NT2/D1 (cell line): ENCODE data around the gene ZBTB44.
"Not testable (repeated sequence)": the region's sequence is repeated elsewhere in the genome, so short reads cannot be mapped to it uniquely, and the experiment has no call there.

Experiments
- DNase-seq: peaks from one replicate; pipeline ENCODE4 v3.0.0-alpha.2; 2011; ENCODE audit warnings: low read depth, low spot score
- H3K27me3 ChIP-seq: 2 replicates; pipeline ENCODE4 v1.6.0; 2011; ENCODE audit warnings: mild to moderate bottlenecking; ENCODE audit not compliant: insufficient read length, insufficient read depth
- H3K36me3 ChIP-seq: 2 replicates; pipeline ENCODE4 v1.6.1; 2011; ENCODE audit warnings: mild to moderate bottlenecking, low read length, mixed read lengths; ENCODE audit not compliant: insufficient read depth, insufficient read length
- H3K4me1 ChIP-seq: 2 replicates; pipeline ENCODE4 v1.5.1; 2011; ENCODE audit not compliant: insufficient read depth, insufficient read length
- H3K4me3 ChIP-seq: 2 replicates; pipeline ENCODE4 v1.5.1; 2011; ENCODE audit warnings: low read depth; ENCODE audit not compliant: insufficient read length
- H3K9ac ChIP-seq: 2 replicates; pipeline ENCODE4 v1.6.0; 2011; ENCODE audit warnings: low read depth; ENCODE audit not compliant: insufficient read length
- H3K9me3 ChIP-seq: 2 replicates; pipeline ENCODE4 v1.5.1; 2011; ENCODE audit warnings: mild to moderate bottlenecking, low read length; ENCODE audit not compliant: insufficient read depth
- SUZ12 ChIP-seq: IDR thresholded peaks from 2 replicates; pipeline ENCODE4 v1.6.1; 2011; ENCODE audit not compliant: insufficient read length, insufficient read depth; ENCODE audit errors: extremely low read depth
- YY1 ChIP-seq: IDR thresholded peaks from 2 replicates; pipeline ENCODE4 v1.6.1; 2011; ENCODE audit not compliant: insufficient read length, insufficient read depth
- ZNF274 ChIP-seq: IDR thresholded peaks from 2 replicates; pipeline ENCODE4 v1.6.1; 2011; ENCODE audit warnings: mild to moderate bottlenecking, low read depth, low read length

ZBTB44 gene

DNA sequence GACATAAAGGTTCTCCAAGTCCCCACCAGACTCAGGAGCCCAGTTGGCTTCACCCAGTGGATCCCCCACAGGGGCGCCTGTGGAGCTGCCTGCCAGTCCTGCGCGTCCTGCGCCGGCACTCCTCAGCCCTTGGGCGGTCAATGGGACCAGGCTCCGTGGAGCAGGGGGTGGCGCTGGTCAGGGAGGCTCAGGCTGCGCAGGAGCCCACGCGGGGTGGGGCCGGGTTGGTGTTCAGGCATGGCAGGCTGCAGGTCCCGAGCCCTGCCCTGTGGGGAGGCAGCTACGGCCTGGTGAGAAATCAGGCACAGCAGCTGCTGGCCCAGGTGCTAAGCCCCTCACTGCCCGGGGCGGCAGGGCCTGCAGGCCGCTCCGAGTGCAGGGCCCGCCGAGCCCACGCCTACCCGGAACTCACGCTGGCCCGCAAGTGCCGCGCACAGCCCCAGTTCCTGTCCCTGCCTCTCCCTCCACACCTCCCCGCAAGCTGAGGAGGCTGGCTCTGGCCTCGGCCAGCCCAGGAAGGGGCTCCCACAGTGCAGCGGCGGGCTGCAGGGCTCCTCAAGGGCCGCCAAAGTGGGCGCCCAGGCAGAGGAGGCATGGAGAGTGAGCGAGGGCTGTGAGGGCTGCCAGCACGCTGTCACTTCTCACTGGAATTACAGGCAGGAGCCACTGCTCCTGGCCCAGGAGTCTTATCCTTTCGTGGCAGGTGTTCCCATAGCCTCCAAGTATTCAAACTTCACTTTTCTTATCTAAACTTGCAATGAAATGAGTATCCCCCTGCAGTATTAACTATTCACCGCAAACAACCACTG, 22.8 kb upstream of the ZBTB44 start:
- no peak overlapping the region for H3K4me3 ChIP-seq
- no peaks in the 10 kb centered on the region for H3K27me3 ChIP-seq
- H3K9ac ChIP-seq, result no peak overlapping the region
- H3K4me1 ChIP-seq, result no peaks in the 10 kb centered on the region
- no peak for DNase-seq
- no peaks in the 10 kb centered on the region for H3K36me3 ChIP-seq
- TF ChIP-seq ZNF274 (no peak), YY1 (no peak), SUZ12 (no peak)
- peaks cover 11% of the 10 kb centered on the region; the same call in 1 of the 2 replicates for H3K9me3 ChIP-seq

- H3K9ac ChIP-seq, H3K27me3 ChIP-seq, H3K4me3 ChIP-seq, H3K4me1 ChIP-seq, DNase-seq, H3K9me3 ChIP-seq, H3K36me3 ChIP-seq: not testable (repeated sequence)
These were observed 16.7 kb upstream of the ZBTB44 start for GRCh38 chr11:130331397-130331796.

DNA sequence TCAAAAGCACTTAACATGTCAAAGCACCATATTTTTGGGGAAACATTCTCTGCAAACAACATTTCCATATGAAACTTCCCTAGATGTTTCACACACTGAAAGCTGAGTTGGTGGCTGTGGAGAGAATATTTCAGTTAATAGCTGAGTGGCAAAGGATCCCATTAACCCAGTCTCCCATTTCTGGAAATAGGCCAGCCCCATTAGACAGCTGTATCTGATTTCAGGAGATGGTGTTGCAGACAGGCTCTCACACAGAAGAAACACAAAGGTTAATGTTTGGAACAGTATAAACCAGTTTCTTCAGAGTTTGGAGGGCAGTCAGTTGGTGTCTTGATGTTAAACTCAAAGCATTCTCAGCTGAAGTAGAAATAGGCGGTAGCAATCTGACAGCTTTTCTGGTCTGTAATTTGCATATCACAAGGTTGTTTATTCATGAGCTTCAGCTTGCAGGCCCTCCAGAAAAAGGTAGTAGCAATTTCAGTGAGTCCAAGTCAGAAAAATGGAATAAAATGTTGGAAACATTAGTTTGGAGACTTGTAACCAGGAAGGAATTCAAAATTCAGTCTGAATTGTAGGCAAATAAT, 15.5 kb upstream of the ZBTB44 start:
- Histone ChIP-seq H3K9ac (no peak overlapping the region), H3K4me3 (no peak overlapping the region), H3K9me3 (no peaks in the 10 kb centered on the region), H3K36me3 (no peaks in the 10 kb centered on the region), H3K27me3 (no peaks in the 10 kb centered on the region), H3K4me1 (no peaks in the 10 kb centered on the region)
- TF ChIP-seq SUZ12 (no peak), ZNF274 (no peak), YY1 (no peak)
- DNase-seq, result no peak

DNA sequence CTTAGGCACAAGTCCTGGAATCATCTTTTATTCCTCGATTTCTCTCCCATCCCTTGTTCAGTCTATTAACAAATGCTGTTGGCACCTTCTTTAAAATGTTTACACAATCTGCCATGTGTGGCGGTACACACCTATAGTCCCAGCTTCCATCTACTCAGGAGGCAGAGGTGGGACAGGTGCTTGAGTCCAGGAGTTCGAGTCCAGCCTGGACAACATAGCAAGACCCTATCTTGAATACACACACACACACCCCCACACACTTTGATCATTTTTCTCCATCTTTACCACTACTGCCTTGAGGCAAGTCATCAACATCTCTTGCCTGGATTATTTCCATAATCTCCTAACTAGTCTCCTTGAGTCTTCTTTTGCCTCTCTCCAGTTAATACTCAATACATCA, 13.7 kb upstream of the ZBTB44 start:
- DNase-seq, result no peak
- Histone ChIP-seq H3K36me3 (no peaks in the 10 kb centered on the region), H3K4me3 (no peak overlapping the region), H3K9ac (no peak overlapping the region), H3K4me1 (no peaks in the 10 kb centered on the region), H3K27me3 (no peaks in the 10 kb centered on the region), H3K9me3 (no peaks in the 10 kb centered on the region)
- TF ChIP-seq SUZ12, result no peak
- TF ChIP-seq ZNF274, result no peak
- no peak for TF ChIP-seq YY1

DNA sequence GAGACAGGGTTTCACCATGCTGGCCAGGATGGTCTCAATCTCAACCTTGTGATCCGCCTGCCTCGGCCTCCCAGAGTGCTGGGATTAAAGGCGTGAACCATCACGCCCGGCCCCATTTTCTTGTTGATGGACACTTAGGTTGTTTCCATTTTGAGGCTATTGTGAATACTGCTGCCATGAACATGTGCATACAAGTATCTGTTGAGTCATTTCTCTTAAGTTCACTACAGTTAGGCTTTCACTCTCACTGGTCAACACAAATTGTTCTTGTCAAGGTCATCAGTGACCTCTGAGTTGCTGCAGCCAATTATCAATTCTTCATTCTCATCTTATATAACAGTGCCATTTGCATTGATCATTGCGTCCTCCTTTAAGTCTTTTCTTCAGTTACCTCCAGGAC, 13.0 kb upstream of the ZBTB44 start:
- H3K4me3 ChIP-seq, result no peak overlapping the region
- no peak overlapping the region for H3K9ac ChIP-seq
- peaks cover 5% of the 10 kb centered on the region for H3K9me3 ChIP-seq
- no peaks in the 10 kb centered on the region for H3K4me1 ChIP-seq
- DNase-seq, result no peak
- no peaks in the 10 kb centered on the region for H3K27me3 ChIP-seq
- TF ChIP-seq SUZ12 (no peak), YY1 (no peak), ZNF274 (no peak)
- no peaks in the 10 kb centered on the region for H3K36me3 ChIP-seq

- no peak for DNase-seq
- H3K27me3 ChIP-seq, result no peaks in the 10 kb centered on the region
- H3K36me3 ChIP-seq, result no peaks in the 10 kb centered on the region
- peaks cover 24% of the 10 kb centered on the region for H3K9me3 ChIP-seq
- TF ChIP-seq YY1 (no peak), SUZ12 (no peak), ZNF274 (no peak)
- H3K4me1 ChIP-seq, result no peaks in the 10 kb centered on the region
- H3K9ac ChIP-seq, result no peak overlapping the region
- H3K4me3 ChIP-seq, result no peak overlapping the region
These were observed 11.0 kb upstream of the ZBTB44 start for GRCh38 chr11:130325691-130326090.

GRCh38 chr11:130323452-130324450, 9.0 kb upstream of the ZBTB44 start:
- H3K27me3 ChIP-seq, result no peaks in the 10 kb centered on the region
- H3K4me1 ChIP-seq, result no peaks in the 10 kb centered on the region
- H3K4me3 ChIP-seq, result no peak overlapping the region
- TF ChIP-seq SUZ12 (no peak), ZNF274 (no peak), YY1 (no peak)
- no peaks in the 10 kb centered on the region for H3K36me3 ChIP-seq
- H3K9me3 ChIP-seq, result peaks cover 34% of the 10 kb centered on the region
- no peak for DNase-seq
- no peak overlapping the region for H3K9ac ChIP-seq
